HCT116 (cell line): ENCODE data around the gene ARL6. TPM values are rescaled to one million over a fixed set of nuclear protein-coding genes. Genes with fewer than 3 reads are reported as not detected.

Experiments used
- ATAC-seq: fragments of 200-7000 bp; cut with Tn5 transposase; 2 replicates; pipeline ENCODE4 v1.9.1; 2020; ENCODE audit warnings: mild to moderate bottlenecking, moderate library complexity
- BruUV-seq: library from RNA; stranded (reverse); fragments of 400-500 nt; replicated peaks from 2 replicates; lab custom pipeline; 2021; lab: Mats Ljungman, UMichigan
- CTCF ChIA-PET: fragments of 300-600 bp; sonication (Branson Sonifier 250); formaldehyde crosslinking; loops from one replicate; lab custom pipeline; 2021; ENCODE audit warnings: antibody characterized with exemption; lab: Charles Lee
- POLR2A ChIA-PET: fragments of 300-600, 350-600 bp; sonication (Branson Sonifier 250); formaldehyde crosslinking; loops from one replicate; lab custom pipeline; 2021; ENCODE audit warnings: antibody characterized with exemption; lab: Charles Lee
- RAD21 ChIA-PET, 2 experiments: fragments of 300-600 bp; sonication (Branson Sonifier 250); formaldehyde crosslinking; loops; one replicate each; lab custom pipeline; 2023; ENCODE audit warnings: low total read pairs in 2 of 2; ENCODE audit not compliant: uncharacterized antibody in 2 of 2, unreplicated experiment in 2 of 2, low non-redundant PET in 1 of 2; lab: Charles Lee
- DNase-seq: peaks from one replicate; pipeline ENCODE4 v3.0.0-alpha.2; 2010; ENCODE audit warnings: low read depth, low spot score
- H2AFZ ChIP-seq: fragments of 200-600 bp; shearing (Covaris generic), sonication (generic); 2 replicates; pipeline ENCODE4 v1.6.1; 2017; ENCODE audit warnings: low read depth, mixed run types, mixed read lengths, antibody characterized with exemption, low read length; ENCODE audit not compliant: poor library complexity, severe bottlenecking
- H3K27ac ChIP-seq: 2 replicates; pipeline ENCODE4 v1.5.1; 2012; ENCODE audit warnings: low read depth, low read length
- H3K27me3 ChIP-seq: fragments of 200-600 bp; sonication (generic); 2 replicates; pipeline ENCODE4 v1.6.1; 2016; ENCODE audit warnings: mixed run types, low read length, mixed read lengths; ENCODE audit not compliant: insufficient read depth
- H3K36me3 ChIP-seq, 2 experiments: fragments of 200-500 bp in 1 of 2; fragments of 200-600 bp in 1 of 2; sonication (Bioruptor generic) in 1 of 2; sonication (generic) in 1 of 2; 2 replicates each; pipeline versions ENCODE4 v1.5.1 to v1.6.1; 2014 to 2016; ENCODE audit warnings: low read length in 2 of 2, inconsistent platforms in 1 of 2, mixed read lengths in 1 of 2, mixed run types in 1 of 2; ENCODE audit not compliant: insufficient read depth in 2 of 2, control insufficient read depth in 1 of 2
- H3K4me1 ChIP-seq, 2 experiments: fragments of 200-600 bp in 1 of 2; sonication (generic) in 1 of 2; 2 replicates each; pipeline versions ENCODE4 v1.5.1 to v1.6.1; 2012 to 2017; ENCODE audit warnings: low read length in 2 of 2, inconsistent platforms in 1 of 2, mild to moderate bottlenecking in 1 of 2, mixed read lengths in 1 of 2, mixed run types in 1 of 2, moderate library complexity in 1 of 2; ENCODE audit not compliant: insufficient read depth in 2 of 2, control insufficient read depth in 1 of 2
- H3K4me2 ChIP-seq: fragments of 200-600 bp; sonication (generic); 2 replicates; pipeline ENCODE4 v1.6.1; 2017; ENCODE audit warnings: mixed run types, low read length, mixed read lengths
- H3K4me3 ChIP-seq, 2 experiments: fragments of 200-600 bp in 1 of 2; sonication (generic) in 1 of 2; replicated peaks in 1 of 2; 2 replicates each; pipeline ENCODE4 v1.5.1; 2011 to 2016; ENCODE audit warnings: low read length in 2 of 2, control low read depth in 1 of 2, low read depth in 1 of 2, mild to moderate bottlenecking in 1 of 2, mixed read lengths in 1 of 2, mixed run types in 1 of 2
- H3K79me2 ChIP-seq: fragments of 200-600 bp; sonication (generic); 2 replicates; pipeline ENCODE4 v1.6.1; 2017; ENCODE audit warnings: mild to moderate bottlenecking, mixed run types, low read length, moderate library complexity, mixed read lengths; ENCODE audit not compliant: insufficient read depth
- H3K9ac ChIP-seq: fragments of 200-600 bp; sonication (generic); 2 replicates; pipeline ENCODE4 v1.6.1; 2016; ENCODE audit warnings: low read length, mixed read lengths
- H3K9me2 ChIP-seq: fragments of 200-600 bp; sonication (generic), shearing (Covaris generic); 2 replicates; pipeline ENCODE4 v1.6.1; 2017; ENCODE audit warnings: mixed run types, mild to moderate bottlenecking, moderate library complexity; ENCODE audit not compliant: insufficient read depth
- H3K9me3 ChIP-seq, 2 experiments: fragments of 200-500 bp in 1 of 2; fragments of 200-600 bp in 1 of 2; sonication (Bioruptor generic) in 1 of 2; sonication (generic) in 1 of 2; 2 replicates each; pipeline ENCODE4 v1.6.1; 2014 to 2017; ENCODE audit warnings: low read length in 2 of 2, mixed read lengths in 2 of 2, inconsistent platforms in 1 of 2, low read depth in 1 of 2, mild to moderate bottlenecking in 1 of 2, mixed run types in 1 of 2, moderate library complexity in 1 of 2; ENCODE audit not compliant: control insufficient read depth in 1 of 2, insufficient read depth in 1 of 2
- H4K20me1 ChIP-seq: fragments of 200-600 bp; sonication (generic), shearing (Covaris generic); 2 replicates; pipeline ENCODE4 v1.6.1; 2017; ENCODE audit warnings: mixed run types, mild to moderate bottlenecking, moderate library complexity; ENCODE audit not compliant: insufficient read depth
- CEBPB ChIP-seq: IDR thresholded peaks from 2 replicates; pipeline ENCODE4 v1.6.1; 2012; ENCODE audit warnings: low read depth
- EGR1 ChIP-seq: IDR thresholded peaks from 2 replicates; pipeline ENCODE4 v1.6.1; 2012; ENCODE audit warnings: low read depth
- ELF1 ChIP-seq: IDR thresholded peaks from 2 replicates; pipeline ENCODE4 v1.6.1; 2012; ENCODE audit warnings: low read depth, borderline replicate concordance
- EZH2 ChIP-seq: fragments of 200-600 bp; sonication (generic); IDR thresholded peaks from 2 replicates; pipeline ENCODE4 v1.6.1; 2017; ENCODE audit warnings: antibody characterized with exemption, mixed run types
- EZH2phosphoT487 ChIP-seq: fragments of 200-600 bp; IDR thresholded peaks from 2 replicates; pipeline ENCODE4 v1.6.1; 2018; ENCODE audit warnings: antibody characterized with exemption, borderline replicate concordance
- FOSL1 ChIP-seq: IDR thresholded peaks from 2 replicates; pipeline ENCODE4 v1.6.1; 2012; ENCODE audit warnings: low read depth
- JUND ChIP-seq: IDR thresholded peaks from 2 replicates; pipeline ENCODE4 v1.6.1; 2012
- POLR2A ChIP-seq: IDR thresholded peaks from 2 replicates; pipeline ENCODE4 v1.7.0; 2011; ENCODE audit warnings: borderline replicate concordance; ENCODE audit not compliant: insufficient read depth, insufficient read length; ENCODE audit errors: extremely low read depth
- POLR2AphosphoS5 ChIP-seq: IDR thresholded peaks from 2 replicates; pipeline ENCODE4 v1.6.1; 2011; ENCODE audit warnings: mild to moderate bottlenecking, low read depth, low read length, moderate library complexity
- SIN3A ChIP-seq: IDR thresholded peaks from 2 replicates; pipeline ENCODE4 v1.6.1; 2012; ENCODE audit warnings: low read depth
- SP1 ChIP-seq: IDR thresholded peaks from 2 replicates; pipeline ENCODE4 v1.6.1; 2012; ENCODE audit warnings: low read depth
- YY1 ChIP-seq: IDR thresholded peaks from 2 replicates; pipeline ENCODE4 v1.6.1; 2011; ENCODE audit warnings: low read length, low read depth, moderate library complexity, mild to moderate bottlenecking; ENCODE audit not compliant: insufficient replicate concordance; ENCODE audit errors: extremely low read depth
- intact Hi-C: fragments of 100-400 bp; cut with micrococcal nuclease; formaldehyde crosslinking; loops from 2 replicates; pipeline ENCODE4 v1.10.0; 2022
- total RNA-seq: library from RNA; stranded (reverse); gene quantifications from one replicate; pipeline ENCODE4 v1.2.1, GENCODE V29; 2021; ENCODE audit not compliant: unreplicated experiment
- TF ChIP-seq, protein P1 (sequence below): IDR thresholded peaks from 2 replicates; pipeline ENCODE4 v1.6.1; 2012
- TF ChIP-seq, protein P2 (sequence below), 3 experiments: fragments of 200-600 bp in 1 of 3; sonication (generic) in 1 of 3; IDR thresholded peaks in 2 of 3; conservative IDR thresholded peaks in 1 of 3; 2 replicates each; pipeline ENCODE4 v1.5.1; 2012 to 2017; ENCODE audit warnings: low read depth in 2 of 3, low read length in 2 of 3, antibody characterized with exemption in 1 of 3, borderline replicate concordance in 1 of 3, control low read depth in 1 of 3, mild to moderate bottlenecking in 1 of 3, mixed read lengths in 1 of 3, mixed run types in 1 of 3, moderate library complexity in 1 of 3; ENCODE audit not compliant: insufficient read depth in 1 of 3

ARL6 gene
- total RNA-seq, 1 experiment from 2014 or later, result 2.9 TPM

DNA sequence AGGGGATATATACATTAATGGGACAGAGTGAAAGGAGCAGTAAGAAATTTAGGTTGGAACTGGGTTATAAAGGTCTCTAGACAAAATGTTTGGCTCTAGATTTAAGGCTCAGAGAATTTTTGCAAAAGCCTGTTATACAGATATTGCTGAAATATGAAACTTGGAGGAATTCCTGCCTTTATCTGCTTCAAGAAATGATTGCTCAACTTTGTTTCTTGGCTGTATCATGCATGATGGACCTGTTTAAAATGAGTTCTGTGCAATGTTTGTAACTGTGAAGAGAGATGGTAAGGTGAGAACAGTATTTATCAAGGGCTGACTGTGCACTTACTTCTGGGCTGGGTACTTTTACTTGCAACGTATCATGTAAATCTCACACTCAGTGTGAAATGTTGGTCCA is 60.5 kb downstream of the ARL6 start:
- Histone ChIP-seq H3K9me2 (no peaks in the 10 kb centered on the region), H4K20me1 (no peaks in the 10 kb centered on the region), H3K9ac (no peak overlapping the region), H3K27me3 (no peaks in the 10 kb centered on the region), H3K79me2 (peaks cover 13% of the 10 kb centered on the region; the same call in 1 of the 2 replicates), H2AFZ (no peak overlapping the region), H3K9me3 (no peaks in the 10 kb centered on the region), H3K27ac (no peak overlapping the region), H3K36me3 (no peaks in the 10 kb centered on the region), H3K4me2 (no peak overlapping the region), H3K4me1 (peaks cover 7 to 9% of the 10 kb centered on the region in 2 experiments; a peak in 3 of 4 replicates), H3K4me3 (no peak overlapping the region)
- ATAC-seq, result no peak
- TF ChIP-seq EZH2phosphoT487 (no peak), FOSL1 (no peak), EGR1 (no peak), POLR2A (no peak), POLR2AphosphoS5 (no peak), ELF1 (no peak)
- ChIA-PET RAD21 (no interaction called here), CTCF (no interaction called here), POLR2A (no interaction called here)
- intact Hi-C loops, result no loop called here
- DNase-seq, result no peak
- no TSS peak for BruUV-seq

DNA sequence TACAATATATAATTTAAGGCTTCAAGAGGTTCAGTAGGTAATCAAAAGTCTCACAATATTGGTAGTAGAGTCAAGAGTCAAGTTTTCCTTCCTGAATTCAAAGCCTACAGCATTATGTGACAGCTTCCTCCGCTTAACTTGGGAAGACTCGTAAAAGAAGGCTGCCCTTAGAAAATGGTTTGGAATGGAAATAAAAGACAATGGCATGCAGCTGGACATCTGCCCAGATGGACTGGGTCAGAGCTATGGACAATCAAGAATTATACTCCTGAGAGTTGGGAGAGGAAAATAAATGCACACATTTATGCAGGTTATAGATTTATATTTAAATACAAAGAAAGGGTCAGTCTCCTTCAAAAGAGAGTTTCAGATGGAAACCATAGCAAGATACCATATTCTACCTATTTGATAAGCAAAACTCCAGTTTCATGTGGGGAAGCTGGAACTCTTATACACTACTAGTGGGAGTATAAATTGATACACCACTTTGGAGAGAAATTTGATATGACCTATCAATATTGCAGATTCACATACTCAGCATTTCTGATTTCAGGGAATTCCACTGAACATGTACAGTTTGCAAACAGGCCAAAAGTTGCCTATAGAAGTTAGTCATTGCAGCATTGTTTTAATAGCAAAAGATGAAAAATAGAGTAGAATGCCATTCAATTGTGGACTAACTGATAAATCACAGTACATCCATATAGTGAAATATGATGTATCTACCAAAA is 63.3 kb downstream of the ARL6 start:
- TF ChIP-seq, protein P1, sequence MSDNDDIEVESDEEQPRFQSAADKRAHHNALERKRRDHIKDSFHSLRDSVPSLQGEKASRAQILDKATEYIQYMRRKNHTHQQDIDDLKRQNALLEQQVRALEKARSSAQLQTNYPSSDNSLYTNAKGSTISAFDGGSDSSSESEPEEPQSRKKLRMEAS, result no peak
- TF ChIP-seq JUND, result no peak
- TF ChIP-seq EZH2, result no peak
- TF ChIP-seq CEBPB, result no peak
- TF ChIP-seq SIN3A, result no peak
- TF ChIP-seq SP1, result no peak
- TF ChIP-seq YY1, result no peak
- TF ChIP-seq, protein P2, sequence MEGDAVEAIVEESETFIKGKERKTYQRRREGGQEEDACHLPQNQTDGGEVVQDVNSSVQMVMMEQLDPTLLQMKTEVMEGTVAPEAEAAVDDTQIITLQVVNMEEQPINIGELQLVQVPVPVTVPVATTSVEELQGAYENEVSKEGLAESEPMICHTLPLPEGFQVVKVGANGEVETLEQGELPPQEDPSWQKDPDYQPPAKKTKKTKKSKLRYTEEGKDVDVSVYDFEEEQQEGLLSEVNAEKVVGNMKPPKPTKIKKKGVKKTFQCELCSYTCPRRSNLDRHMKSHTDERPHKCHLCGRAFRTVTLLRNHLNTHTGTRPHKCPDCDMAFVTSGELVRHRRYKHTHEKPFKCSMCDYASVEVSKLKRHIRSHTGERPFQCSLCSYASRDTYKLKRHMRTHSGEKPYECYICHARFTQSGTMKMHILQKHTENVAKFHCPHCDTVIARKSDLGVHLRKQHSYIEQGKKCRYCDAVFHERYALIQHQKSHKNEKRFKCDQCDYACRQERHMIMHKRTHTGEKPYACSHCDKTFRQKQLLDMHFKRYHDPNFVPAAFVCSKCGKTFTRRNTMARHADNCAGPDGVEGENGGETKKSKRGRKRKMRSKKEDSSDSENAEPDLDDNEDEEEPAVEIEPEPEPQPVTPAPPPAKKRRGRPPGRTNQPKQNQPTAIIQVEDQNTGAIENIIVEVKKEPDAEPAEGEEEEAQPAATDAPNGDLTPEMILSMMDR (IDR thresholded peaks at IDR 0.05 in 2 of 3, conservative IDR thresholded peaks at IDR 0.05 in 1 of 3; ENCODE audit: borderline replicate concordance in 1 of 3, insufficient read depth in 1 of 3, low read depth in 2 of 3, low read length in 2 of 3), result no peak
- Histone ChIP-seq H3K9me2 (no peaks in the 10 kb centered on the region), H3K4me3 (no peak overlapping the region), H3K27ac (no peak overlapping the region), H3K27me3 (no peaks in the 10 kb centered on the region), H3K4me1 (peaks cover 0 to 2% of the 10 kb centered on the region in 2 experiments; a peak in 2 of 4 replicates), H3K36me3 (no peaks in the 10 kb centered on the region), H4K20me1 (no peaks in the 10 kb centered on the region), H3K9ac (no peak overlapping the region), H3K9me3 (no peaks in the 10 kb centered on the region), H3K79me2 (peaks cover 20% of the 10 kb centered on the region), H3K4me2 (no peak overlapping the region), H2AFZ (no peak overlapping the region)
- ChIA-PET POLR2A (no interaction called here), RAD21 (interaction anchor here in 1 of 2 experiments (1.2 kb wide), 1 partner anchor 195 kb away, joined by 3 read pairs; no protein-coding TSS in a partner anchor), CTCF (no interaction called here)
- DNase-seq (no peak), ATAC-seq (no peak)
- intact Hi-C loops, result no loop called here
- no TSS peak for BruUV-seq
